ENCODE data around the gene KRT40.

Gene KRT40

GRCh38 chr17:40992666-40993065, 8.5 kb upstream of the KRT40 start:
- DNase-seq (ENCODE audit: low read depth): no peak
- in situ Hi-C loops (cut with HindIII; ENCODE audit: low sequenced_read_pairs): no loop called here
- H3K4me3 ChIP-seq (ENCODE audit: low read depth, low read length): no peak overlapping the region
- TF ChIP-seq CTCF (IDR thresholded peaks at IDR 0.05; ENCODE audit: low read depth, low read length, missing control alignments): no peak

GRCh38 chr17:40986920-40987319, 2.8 kb upstream of the KRT40 start:
- TF ChIP-seq CTCF (IDR thresholded peaks at IDR 0.05; ENCODE audit: low read depth, low read length, missing control alignments): no peak
- in situ Hi-C loops (cut with HindIII; ENCODE audit: low sequenced_read_pairs): no loop called here
- no peak for DNase-seq (ENCODE audit: low read depth)
- no peak overlapping the region for H3K4me3 ChIP-seq (ENCODE audit: low read depth, low read length)

- no peak overlapping the region for H3K4me3 ChIP-seq (ENCODE audit: low read depth, low read length)
- no peak for DNase-seq (ENCODE audit: low read depth)
- in situ Hi-C loops (cut with HindIII; ENCODE audit: low sequenced_read_pairs): no loop called here
- TF ChIP-seq CTCF (IDR thresholded peaks at IDR 0.05; ENCODE audit: low read depth, low read length, missing control alignments): no peak
Observed at GRCh38 chr17:40981115-40981514, 3.0 kb downstream of the KRT40 start.

- TF ChIP-seq CTCF (IDR thresholded peaks at IDR 0.05; ENCODE audit: low read depth, low read length, missing control alignments): no peak
- in situ Hi-C loops (cut with HindIII; ENCODE audit: low sequenced_read_pairs): no loop called here
- DNase-seq (ENCODE audit: low read depth): peak; percentile 12
- H3K4me3 ChIP-seq (ENCODE audit: low read depth, low read length): no peak overlapping the region
Observed at GRCh38 chr17:40980596-40980995, 3.5 kb downstream of the KRT40 start.

- DNase-seq (ENCODE audit: low read depth): no peak
- in situ Hi-C loops (cut with HindIII; ENCODE audit: low sequenced_read_pairs): no loop called here
- no peak for TF ChIP-seq CTCF (IDR thresholded peaks at IDR 0.05; ENCODE audit: low read depth, low read length, missing control alignments)
- H3K4me3 ChIP-seq (ENCODE audit: low read depth, low read length): no peak overlapping the region
Observed at GRCh38 chr17:40980117-40980516, 4.0 kb downstream of the KRT40 start.

- in situ Hi-C loops (cut with HindIII; ENCODE audit: low sequenced_read_pairs): no loop called here
- DNase-seq (ENCODE audit: low read depth): no peak
- TF ChIP-seq CTCF (IDR thresholded peaks at IDR 0.05; ENCODE audit: low read depth, low read length, missing control alignments): no peak
- no peak overlapping the region for H3K4me3 ChIP-seq (ENCODE audit: low read depth, low read length)
Observed at GRCh38 chr17:40978575-40979151, 5.5 kb downstream of the KRT40 start.

GRCh38 chr17:40975516-40975915, 8.6 kb downstream of the KRT40 start:
- DNase-seq (ENCODE audit: low read depth): no peak
- no peak for TF ChIP-seq CTCF (IDR thresholded peaks at IDR 0.05; ENCODE audit: low read depth, low read length, missing control alignments)
- in situ Hi-C loops (cut with HindIII; ENCODE audit: low sequenced_read_pairs): no loop called here
- no peak overlapping the region for H3K4me3 ChIP-seq (ENCODE audit: low read depth, low read length)
